ENCODE results near the gene DDHD1.

DDHD1 gene

DNA sequence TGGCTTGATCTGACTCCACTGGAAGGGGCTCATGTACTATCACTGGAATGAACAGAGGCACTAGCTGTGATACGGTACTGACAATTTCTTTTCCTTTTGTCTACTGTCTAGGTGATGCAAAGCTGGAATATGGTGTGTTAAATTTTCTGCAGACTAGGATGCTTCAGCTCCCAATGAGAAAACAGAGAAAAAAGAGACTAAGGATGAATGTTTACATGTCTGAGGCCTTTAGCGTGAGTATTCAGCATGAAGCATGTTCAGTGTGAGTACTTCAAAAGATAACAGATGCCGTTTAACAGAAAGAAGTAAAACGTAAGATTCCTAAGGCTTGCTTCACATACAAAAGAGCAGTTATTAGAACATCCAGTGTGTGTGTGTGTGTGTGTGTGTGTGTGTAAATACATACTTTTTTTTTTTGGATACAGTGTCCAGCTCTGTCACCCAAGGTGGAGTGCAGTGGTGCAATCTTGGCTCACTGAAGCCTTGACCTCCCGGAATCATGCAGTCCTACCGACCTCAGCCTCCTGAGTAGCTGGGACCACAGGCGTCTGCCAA lies 110.0 kb downstream of the DDHD1 start:
- H4K20me1 ChIP-seq (ENCODE audit: insufficient read depth, low read length) = no peaks in the 10 kb centered on the region
- H2AFZ ChIP-seq (ENCODE audit: low read depth, low read length) = no peak overlapping the region
- H3K4me3 ChIP-seq (ENCODE audit: low read length) = no peak overlapping the region
- no peaks in the 10 kb centered on the region for H3K4me1 ChIP-seq (ENCODE audit: low read length)
- no peak overlapping the region for H3K4me2 ChIP-seq (ENCODE audit: low read length)
- peaks cover 51% of the 10 kb centered on the region for H3K36me3 ChIP-seq (replicated peaks; ENCODE audit: low read depth, low read length)
- H3K79me2 ChIP-seq (ENCODE audit: low read length) = no peaks in the 10 kb centered on the region
- TF ChIP-seq EZH2phosphoT487 (IDR thresholded peaks at IDR 0.05; ENCODE audit: low read depth) = no peak
- TF ChIP-seq, protein P1, sequence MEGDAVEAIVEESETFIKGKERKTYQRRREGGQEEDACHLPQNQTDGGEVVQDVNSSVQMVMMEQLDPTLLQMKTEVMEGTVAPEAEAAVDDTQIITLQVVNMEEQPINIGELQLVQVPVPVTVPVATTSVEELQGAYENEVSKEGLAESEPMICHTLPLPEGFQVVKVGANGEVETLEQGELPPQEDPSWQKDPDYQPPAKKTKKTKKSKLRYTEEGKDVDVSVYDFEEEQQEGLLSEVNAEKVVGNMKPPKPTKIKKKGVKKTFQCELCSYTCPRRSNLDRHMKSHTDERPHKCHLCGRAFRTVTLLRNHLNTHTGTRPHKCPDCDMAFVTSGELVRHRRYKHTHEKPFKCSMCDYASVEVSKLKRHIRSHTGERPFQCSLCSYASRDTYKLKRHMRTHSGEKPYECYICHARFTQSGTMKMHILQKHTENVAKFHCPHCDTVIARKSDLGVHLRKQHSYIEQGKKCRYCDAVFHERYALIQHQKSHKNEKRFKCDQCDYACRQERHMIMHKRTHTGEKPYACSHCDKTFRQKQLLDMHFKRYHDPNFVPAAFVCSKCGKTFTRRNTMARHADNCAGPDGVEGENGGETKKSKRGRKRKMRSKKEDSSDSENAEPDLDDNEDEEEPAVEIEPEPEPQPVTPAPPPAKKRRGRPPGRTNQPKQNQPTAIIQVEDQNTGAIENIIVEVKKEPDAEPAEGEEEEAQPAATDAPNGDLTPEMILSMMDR (IDR thresholded peaks at IDR 0.05; ENCODE audit: low read depth, low read length) = no peak
- H3K27ac ChIP-seq (ENCODE audit: low read length) = no peak overlapping the region
- no peaks in the 10 kb centered on the region for H3K27me3 ChIP-seq (ENCODE audit: low read depth, low read length)
- no peak overlapping the region for H3K9ac ChIP-seq (ENCODE audit: low read length)
- H3K9me3 ChIP-seq (ENCODE audit: insufficient read depth, low read length) = no peaks in the 10 kb centered on the region

DNA sequence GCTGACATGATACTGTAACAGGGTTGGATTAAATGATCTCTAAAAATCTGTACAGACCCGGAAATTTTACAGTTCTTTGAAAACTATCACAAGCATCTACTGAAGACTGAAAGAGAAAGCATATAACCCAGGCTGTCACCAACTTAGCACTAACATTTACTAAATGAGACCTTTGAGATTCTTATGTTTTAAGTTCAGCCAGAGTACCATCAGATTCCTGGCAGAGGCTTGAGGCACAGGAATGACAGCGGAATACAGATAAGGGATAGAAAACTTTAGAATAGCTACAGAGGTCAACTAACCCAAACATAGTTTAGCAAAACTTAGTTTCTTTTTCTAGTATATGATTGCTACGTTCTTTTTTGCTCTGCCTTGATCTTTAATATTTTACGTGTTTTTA lies 110.6 kb downstream of the DDHD1 start:
- no peak overlapping the region for H3K27ac ChIP-seq (ENCODE audit: low read length)
- peaks cover 57% of the 10 kb centered on the region for H3K36me3 ChIP-seq (replicated peaks; ENCODE audit: low read depth, low read length)
- no peaks in the 10 kb centered on the region for H3K27me3 ChIP-seq (ENCODE audit: low read depth, low read length)
- no peaks in the 10 kb centered on the region for H3K4me1 ChIP-seq (ENCODE audit: low read length)
- no peak overlapping the region for H3K4me3 ChIP-seq (ENCODE audit: low read length)
- no peaks in the 10 kb centered on the region for H3K79me2 ChIP-seq (ENCODE audit: low read length)
- H4K20me1 ChIP-seq (ENCODE audit: insufficient read depth, low read length) = no peaks in the 10 kb centered on the region
- H3K4me2 ChIP-seq (ENCODE audit: low read length) = no peak overlapping the region
- TF ChIP-seq EZH2phosphoT487 (IDR thresholded peaks at IDR 0.05; ENCODE audit: low read depth) = no peak
- TF ChIP-seq, protein P1 (IDR thresholded peaks at IDR 0.05; ENCODE audit: low read depth, low read length) = no peak
- no peaks in the 10 kb centered on the region for H3K9me3 ChIP-seq (ENCODE audit: insufficient read depth, low read length)
- no peak overlapping the region for H2AFZ ChIP-seq (ENCODE audit: low read depth, low read length)
- H3K9ac ChIP-seq (ENCODE audit: low read length) = no peak overlapping the region

DNA sequence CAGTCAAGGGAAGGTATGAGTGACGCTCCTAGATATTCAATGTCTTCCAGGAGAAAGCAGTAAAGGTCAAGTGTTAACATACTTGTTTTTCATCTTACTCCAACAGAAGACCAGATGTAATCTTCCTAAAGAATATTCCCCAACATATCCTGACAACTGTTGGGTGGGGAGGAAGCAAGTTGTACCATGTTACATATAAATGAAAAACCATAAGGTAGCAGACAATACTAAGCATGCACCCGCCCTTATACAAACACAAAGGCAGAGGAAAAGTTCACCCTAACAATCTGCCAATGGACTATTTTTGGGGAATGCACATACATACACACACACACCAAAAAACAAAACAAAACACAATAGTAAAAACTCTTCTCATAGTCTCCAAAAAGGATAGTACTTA lies 112.1 kb downstream of the DDHD1 start:
- Histone ChIP-seq H3K9ac (ENCODE audit: low read length) (no peak overlapping the region), H3K9me3 (ENCODE audit: insufficient read depth, low read length) (no peaks in the 10 kb centered on the region), H3K27me3 (ENCODE audit: low read depth, low read length) (no peaks in the 10 kb centered on the region), H2AFZ (ENCODE audit: low read depth, low read length) (no peak overlapping the region), H4K20me1 (ENCODE audit: insufficient read depth, low read length) (no peaks in the 10 kb centered on the region), H3K79me2 (ENCODE audit: low read length) (no peaks in the 10 kb centered on the region), H3K4me3 (ENCODE audit: low read length) (no peak overlapping the region), H3K36me3 (replicated peaks; ENCODE audit: low read depth, low read length) (peaks cover 67% of the 10 kb centered on the region), H3K4me2 (ENCODE audit: low read length) (no peak overlapping the region), H3K4me1 (ENCODE audit: low read length) (no peaks in the 10 kb centered on the region), H3K27ac (ENCODE audit: low read length) (no peak overlapping the region)
- TF ChIP-seq, protein P1 (IDR thresholded peaks at IDR 0.05; ENCODE audit: low read depth, low read length) = no peak
- no peak for TF ChIP-seq EZH2phosphoT487 (IDR thresholded peaks at IDR 0.05; ENCODE audit: low read depth)

DNA sequence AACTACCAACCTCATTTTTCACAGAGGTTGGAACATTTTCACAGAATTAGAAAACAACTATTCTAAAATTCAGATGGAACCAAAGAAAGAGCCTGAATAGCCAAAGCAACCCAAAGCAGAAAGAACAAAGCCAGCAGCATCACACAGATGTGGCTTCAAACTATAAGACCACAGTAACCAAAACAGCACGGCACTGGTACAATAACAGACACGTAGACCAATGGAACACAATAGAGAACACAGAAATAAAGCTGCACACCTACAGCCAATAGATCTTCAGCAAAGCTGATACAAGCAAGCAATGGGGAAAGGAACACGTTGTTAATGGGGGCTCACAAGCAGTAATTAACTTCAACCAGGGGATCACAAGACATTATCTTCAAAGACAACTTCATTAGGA lies 114.5 kb downstream of the DDHD1 start:
- Histone ChIP-seq H3K36me3 (replicated peaks; ENCODE audit: low read depth, low read length) (peaks cover 64% of the 10 kb centered on the region), H3K79me2 (ENCODE audit: low read length) (no peaks in the 10 kb centered on the region), H3K9me3 (ENCODE audit: insufficient read depth, low read length) (no peaks in the 10 kb centered on the region), H3K4me1 (ENCODE audit: low read length) (no peaks in the 10 kb centered on the region), H4K20me1 (ENCODE audit: insufficient read depth, low read length) (no peaks in the 10 kb centered on the region), H3K27ac (ENCODE audit: low read length) (no peak overlapping the region), H3K27me3 (ENCODE audit: low read depth, low read length) (no peaks in the 10 kb centered on the region), H2AFZ (ENCODE audit: low read depth, low read length) (no peak overlapping the region), H3K4me3 (ENCODE audit: low read length) (no peak overlapping the region), H3K4me2 (ENCODE audit: low read length) (no peak overlapping the region), H3K9ac (ENCODE audit: low read length) (no peak overlapping the region)
- TF ChIP-seq, protein P1 (IDR thresholded peaks at IDR 0.05; ENCODE audit: low read depth, low read length) = no peak
- TF ChIP-seq EZH2phosphoT487 (IDR thresholded peaks at IDR 0.05; ENCODE audit: low read depth) = no peak

Measured in OCI-LY3 (cell line).